HepG2 (cell line): ENCODE data around the gene EFHD2. TPM values are rescaled to one million over a fixed set of nuclear protein-coding genes. Genes with fewer than 3 reads are reported as not detected.

Source experiments
- ATAC-seq: fragments of 200-7000 bp; cut with Tn5 transposase; 3 replicates; pipeline ENCODE4 v1.9.1; 2020; ENCODE audit warnings: mild to moderate bottlenecking, moderate library complexity
- BruUV-seq: library from RNA; stranded (reverse); fragments of 400-500 nt; replicated peaks from 2 replicates; lab custom pipeline; 2021; lab: Mats Ljungman, UMichigan
- CTCF ChIA-PET: fragments of 300-600 bp; formaldehyde crosslinking; extraction: SDS; loops from one replicate; lab custom pipeline; 2021; ENCODE audit warnings: low total read pairs, inconsistent platforms, low intra/inter-chr PET ratio; lab: Yijun Ruan, JAX
- POLR2A ChIA-PET: fragments of 350-600 bp; sonication (Branson Sonifier 250); formaldehyde crosslinking; loops from one replicate; lab custom pipeline; 2020; ENCODE audit warnings: antibody characterized with exemption, inconsistent platforms; lab: Yijun Ruan, JAX
- DNase-seq: peaks from one replicate; pipeline ENCODE4 v3.0.0-alpha.2; 2015; ENCODE audit warnings: low spot score
- FAIRE-seq: peaks from 3 replicates; lab custom pipeline; 2011; peaks lifted over from hg19 to GRCh38; lab: Jason Lieb, UNC
- H2AFZ ChIP-seq: one replicate; pipeline ENCODE4 v1.6.1; 2011; ENCODE audit warnings: low read length, inconsistent platforms
- H3K27ac ChIP-seq: fragments of 300-600 bp; 3 replicates; pipeline ENCODE4 v1.8.0; 2011; ENCODE audit warnings: mixed run types, mild to moderate bottlenecking, mixed read lengths, low read length, inconsistent platforms; ENCODE audit not compliant: insufficient read depth; ENCODE audit errors: extremely low read length
- H3K27me3 ChIP-seq, 2 experiments: fragments of 200-600 bp in 1 of 2; 2 replicates in 1 of 2; 3 replicates in 1 of 2; pipeline versions ENCODE4 v1.6.0 to v1.8.0; 2011; ENCODE audit warnings: low read length in 2 of 2, mild to moderate bottlenecking in 2 of 2, moderate library complexity in 2 of 2, inconsistent platforms in 1 of 2; ENCODE audit not compliant: insufficient read depth in 2 of 2, control insufficient read depth in 1 of 2
- H3K36me3 ChIP-seq, 2 experiments: fragments of 200-600 bp in 1 of 2; replicated peaks in 1 of 2; 2 replicates in 1 of 2; 3 replicates in 1 of 2; pipeline versions ENCODE4 v1.5.1 to v1.8.0; 2011; ENCODE audit warnings: low read length in 2 of 2, inconsistent platforms in 1 of 2; ENCODE audit not compliant: insufficient read depth in 2 of 2, control insufficient read depth in 1 of 2
- H3K4me1 ChIP-seq: 2 replicates; pipeline ENCODE4 v1.5.1; 2012; ENCODE audit warnings: low read length, inconsistent platforms; ENCODE audit not compliant: insufficient read depth
- H3K4me2 ChIP-seq: 2 replicates; pipeline ENCODE4 v1.6.0; 2011; ENCODE audit warnings: low read depth, low read length, inconsistent platforms
- H3K4me3 ChIP-seq, 3 experiments: fragments of 200-600 bp in 1 of 3; sonication (generic), shearing (Covaris generic) in 1 of 3; replicated peaks in 1 of 3; 2 replicates each; pipeline ENCODE4 v1.5.1; 2011 to 2016; ENCODE audit warnings: low read length in 3 of 3, inconsistent platforms in 2 of 3, low read depth in 2 of 3, mild to moderate bottlenecking in 2 of 3, control low read depth in 1 of 3, mixed read lengths in 1 of 3; ENCODE audit not compliant: insufficient read depth in 1 of 3
- H3K79me2 ChIP-seq: one replicate; pipeline ENCODE4 v1.6.1; 2011; ENCODE audit warnings: low read length, inconsistent platforms; ENCODE audit not compliant: insufficient read depth
- H3K9ac ChIP-seq: 2 replicates; pipeline ENCODE4 v1.6.0; 2011; ENCODE audit warnings: mild to moderate bottlenecking, low read depth, low read length, inconsistent platforms; ENCODE audit not compliant: insufficient read depth
- H3K9me3 ChIP-seq: 2 replicates; pipeline ENCODE4 v1.5.1; 2012; ENCODE audit warnings: mild to moderate bottlenecking, low read length
- H4K20me1 ChIP-seq: 2 replicates; pipeline ENCODE4 v1.6.0; 2011; ENCODE audit warnings: inconsistent platforms, mild to moderate bottlenecking, low read length, moderate library complexity; ENCODE audit not compliant: insufficient read depth
- BORCS8-MEF2B ChIP-seq: sonication (generic); formaldehyde crosslinking; IDR thresholded peaks from 2 replicates; pipeline ENCODE4 v1.8.0; 2022; ENCODE audit warnings: mild to moderate bottlenecking, missing genetic modification reagents
- CENPX ChIP-seq: sonication (generic); formaldehyde crosslinking; IDR thresholded peaks from 2 replicates; pipeline ENCODE4 v1.9.0; 2021; ENCODE audit warnings: mild to moderate bottlenecking, missing genetic modification reagents, moderate library complexity
- EEA1 ChIP-seq: sonication (generic); formaldehyde crosslinking; IDR thresholded peaks from 2 replicates; pipeline ENCODE4 v1.5.1; 2020; ENCODE audit warnings: mild to moderate bottlenecking, missing genetic modification reagents, borderline replicate concordance
- MAFF ChIP-seq: IDR thresholded peaks from 2 replicates; pipeline ENCODE4 v1.6.1; 2011; ENCODE audit warnings: low read depth, low read length, improper control_type of control experiment
- ZNF318 ChIP-seq: sonication (generic); formaldehyde crosslinking; IDR thresholded peaks from 2 replicates; pipeline ENCODE4 v1.4.0; 2020; ENCODE audit warnings: mild to moderate bottlenecking, missing genetic modification reagents
- ZNF569 ChIP-seq: sonication (generic); formaldehyde crosslinking; IDR thresholded peaks from 2 replicates; pipeline ENCODE4 v1.5.0; 2020; ENCODE audit warnings: mild to moderate bottlenecking, missing genetic modification reagents, moderate library complexity, borderline replicate concordance
- ZNF709 ChIP-seq: sonication (generic); formaldehyde crosslinking; IDR thresholded peaks from 2 replicates; pipeline ENCODE4 v1.5.0; 2020; ENCODE audit warnings: mild to moderate bottlenecking, missing genetic modification reagents
- WGBS: methylation state at CpG from one replicate; pipeline ENCODE4 v1.1.6; 2017; ENCODE audit warnings: low lambda C conversion rate; 5-methylcytosine and 5-hydroxymethylcytosine counted together
- in situ Hi-C: cut with HindIII; loops from 2 replicates; pipeline ENCODE4 v1.10.0; 2017; ENCODE audit warnings: low pct_unique_long_range_greater_than_20kb; ENCODE audit not compliant: extremely low pct_ligation_motif_present
- intact Hi-C: fragments of 100-400 bp; cut with micrococcal nuclease; formaldehyde crosslinking; loops from one replicate; pipeline ENCODE4 v1.10.0; 2022; ENCODE audit not compliant: unreplicated experiment
- polyA plus RNA-seq, 8 experiments: library from polyadenylated mRNA; depleted of rRNA in 3 of 8; stranded (reverse) in 7 of 8; unstranded in 1 of 8; fragments of >200 nt; fragmentation: Illumina TruSeq in 4 of 8; extraction: Trizol in 4 of 8; gene quantifications; 2 replicates each; pipeline versions ENCODE4 v1.2.1 to v1.2.3, GENCODE V29; 2011 to 2016; ENCODE audit warnings: low read depth in 4 of 8, missing spikeins in 1 of 8, mixed read lengths in 1 of 8; ENCODE audit not compliant: insufficient read depth in 1 of 8
- total RNA-seq, 5 experiments: library from RNA; depleted of rRNA; stranded (reverse); fragments of >200 nt; fragmentation: Illumina TruSeq; extraction: Trizol; gene quantifications; 2 replicates each; pipeline ENCODE4 v1.2.3, GENCODE V29; 2016; ENCODE audit warnings: low read depth in 1 of 5
- TF ChIP-seq, protein P1 (sequence below): sonication (generic); formaldehyde crosslinking; IDR thresholded peaks from 2 replicates; pipeline ENCODE4 v1.5.1; 2020; ENCODE audit warnings: missing genetic modification reagents, mild to moderate bottlenecking, borderline replicate concordance

EFHD2 gene
- total and polyA plus RNA-seq, 2 of the 13 experiments (the other 11 are each of a cell fraction or from before 2014, with no cell fraction given) = 9.4 to 12.7 TPM

DNA sequence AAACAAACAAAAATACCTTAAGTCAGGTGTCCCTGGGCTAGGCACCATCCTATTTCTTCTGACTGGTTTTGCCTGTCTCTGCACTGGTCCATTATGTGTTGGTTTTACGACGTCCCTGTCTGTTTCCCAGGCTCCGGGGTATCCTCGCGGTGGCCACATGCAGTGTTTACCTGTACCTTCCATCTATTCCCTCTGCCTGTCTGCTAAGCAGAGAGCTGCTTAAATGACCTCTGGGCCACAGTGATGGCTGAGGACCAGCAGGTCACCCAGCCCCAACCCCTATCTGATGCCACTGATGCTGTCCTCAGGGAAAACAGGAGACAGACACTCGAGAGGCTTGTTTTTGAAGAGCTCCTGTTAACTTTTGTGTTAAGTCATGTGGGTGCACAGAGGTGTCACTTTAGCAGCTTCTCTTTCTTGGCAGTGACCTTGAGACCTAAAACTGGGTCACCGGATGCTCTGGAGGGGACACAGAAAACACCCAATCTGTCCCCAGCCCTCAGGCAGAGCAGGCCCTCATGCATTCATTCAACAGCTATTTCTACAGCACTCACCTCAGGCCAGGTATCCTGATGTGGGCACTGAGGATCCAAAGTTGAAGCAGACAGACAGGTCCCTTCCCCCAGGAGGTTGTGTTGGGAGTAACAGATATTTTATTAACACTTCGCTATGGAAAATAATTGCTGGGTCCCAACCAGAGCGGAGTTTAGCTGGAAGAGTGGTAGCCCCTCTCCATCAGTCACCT is 4.4 kb upstream of the EFHD2 start (continued):
- no peak for TF ChIP-seq CENPX
- TF ChIP-seq, protein P1, sequence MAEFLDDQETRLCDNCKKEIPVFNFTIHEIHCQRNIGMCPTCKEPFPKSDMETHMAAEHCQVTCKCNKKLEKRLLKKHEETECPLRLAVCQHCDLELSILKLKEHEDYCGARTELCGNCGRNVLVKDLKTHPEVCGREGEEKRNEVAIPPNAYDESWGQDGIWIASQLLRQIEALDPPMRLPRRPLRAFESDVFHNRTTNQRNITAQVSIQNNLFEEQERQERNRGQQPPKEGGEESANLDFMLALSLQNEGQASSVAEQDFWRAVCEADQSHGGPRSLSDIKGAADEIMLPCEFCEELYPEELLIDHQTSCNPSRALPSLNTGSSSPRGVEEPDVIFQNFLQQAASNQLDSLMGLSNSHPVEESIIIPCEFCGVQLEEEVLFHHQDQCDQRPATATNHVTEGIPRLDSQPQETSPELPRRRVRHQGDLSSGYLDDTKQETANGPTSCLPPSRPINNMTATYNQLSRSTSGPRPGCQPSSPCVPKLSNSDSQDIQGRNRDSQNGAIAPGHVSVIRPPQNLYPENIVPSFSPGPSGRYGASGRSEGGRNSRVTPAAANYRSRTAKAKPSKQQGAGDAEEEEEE (CRISPR knock-in tag) = no peak
- TF ChIP-seq, all 625 proteins: peak for 0

- intact Hi-C loops (loop anchor here (5.0 kb wide), 1 partner anchor 35 kb away; no protein-coding TSS in a partner anchor), in situ Hi-C loops (no loop called here)
- Histone ChIP-seq H3K27ac (no peak overlapping the region), H4K20me1 (no peaks in the 10 kb centered on the region), H3K4me2 (no peak overlapping the region), H3K27me3 (peaks cover 3 to 38% of the 10 kb centered on the region in 2 experiments; a peak in 3 of 5 replicates), H3K9me3 (no peaks in the 10 kb centered on the region), H3K9ac (no peak overlapping the region), H3K79me2 (no peaks in the 10 kb centered on the region), H3K4me3 (no peak overlapping the region), H2AFZ (no peak overlapping the region), H3K4me1 (peaks cover 46% of the 10 kb centered on the region), H3K36me3 (no peaks in the 10 kb centered on the region)
- ChIA-PET POLR2A (no interaction called here), CTCF (no interaction called here)
- DNase-seq = no peak
- no peak for ATAC-seq
- no TSS peak for BruUV-seq
- no peak for FAIRE-seq
- WGBS = 36% methylated on average over 11 of the region's 11 CpGs
- TF ChIP-seq ZNF318 (no peak), EEA1 (no peak), CENPX (no peak), ZNF709 (CRISPR knock-in tag) (no peak), MAFF (no peak), ZNF569 (no peak), BORCS8-MEF2B (CRISPR knock-in tag) (no peak)
Measured at GRCh38 chr1:15406614-15407559, 2.8 kb upstream of the EFHD2 start.
